DND-41 (cell line): Measurements from ENCODE around the gene DPP3.

Experiments used
- ATAC-seq: fragments of 200-7000 bp; cut with Tn5 transposase; 3 replicates; pipeline ENCODE4 v1.9.1; 2021; ENCODE audit warnings: low read depth; ENCODE audit not compliant: insufficient read depth
- DNase-seq: peaks from one replicate; pipeline ENCODE4 v3.0.0-alpha.2; 2020
- H2AFZ ChIP-seq: 2 replicates; pipeline ENCODE4 v1.6.0; 2012; ENCODE audit warnings: low read depth, low read length
- H3K27ac ChIP-seq: 2 replicates; pipeline ENCODE4 v1.5.1; 2012; ENCODE audit warnings: low read length, inconsistent platforms
- H3K27me3 ChIP-seq: fragments of 200-600 bp; sonication (generic); 2 replicates; pipeline ENCODE4 v1.6.0; 2012; ENCODE audit warnings: low read length, mild to moderate bottlenecking, inconsistent platforms; ENCODE audit not compliant: insufficient read depth, poor library complexity
- H3K36me3 ChIP-seq: 2 replicates; pipeline ENCODE4 v1.5.1; 2012; ENCODE audit warnings: low read length, inconsistent platforms; ENCODE audit not compliant: insufficient read depth
- H3K4me1 ChIP-seq: 2 replicates; pipeline ENCODE4 v1.5.1; 2012; ENCODE audit warnings: mild to moderate bottlenecking, low read length; ENCODE audit not compliant: insufficient read depth
- H3K4me2 ChIP-seq: 2 replicates; pipeline ENCODE4 v1.6.0; 2012; ENCODE audit warnings: mild to moderate bottlenecking, moderate library complexity, low read length, inconsistent platforms; ENCODE audit not compliant: insufficient read depth
- H3K4me3 ChIP-seq, 2 experiments: fragments of 200-600 bp in 1 of 2; shearing (Covaris generic) in 1 of 2; 2 replicates each; pipeline ENCODE4 v1.5.1; 2012 to 2016; ENCODE audit warnings: inconsistent platforms in 2 of 2, low read length in 2 of 2, mild to moderate bottlenecking in 2 of 2, low read depth in 1 of 2, moderate library complexity in 1 of 2
- H3K79me2 ChIP-seq: 2 replicates; pipeline ENCODE4 v1.6.0; 2012; ENCODE audit warnings: low read length, inconsistent platforms; ENCODE audit not compliant: insufficient read depth
- H3K9ac ChIP-seq: 2 replicates; pipeline ENCODE4 v1.6.0; 2012; ENCODE audit warnings: low read depth, mild to moderate bottlenecking, inconsistent platforms, low read length, moderate library complexity
- H3K9me3 ChIP-seq: 2 replicates; pipeline ENCODE4 v1.5.1; 2012; ENCODE audit warnings: low read length, moderate library complexity, mild to moderate bottlenecking, inconsistent platforms; ENCODE audit not compliant: insufficient read depth, severe bottlenecking
- H4K20me1 ChIP-seq: 2 replicates; pipeline ENCODE4 v1.6.0; 2012; ENCODE audit warnings: low read length; ENCODE audit not compliant: insufficient read depth
- CTCF ChIP-seq: IDR thresholded peaks from 2 replicates; pipeline ENCODE4 v1.5.1; 2012; ENCODE audit warnings: borderline replicate concordance, low read length, moderate library complexity, mild to moderate bottlenecking; ENCODE audit not compliant: poor library complexity, severe bottlenecking; ENCODE audit errors: extremely low read depth
- EZH2 ChIP-seq: IDR thresholded peaks from 3 replicates; pipeline ENCODE4 v1.6.1; 2012; ENCODE audit warnings: borderline replicate concordance, low read depth, mild to moderate bottlenecking, moderate library complexity, low read length, inconsistent platforms; ENCODE audit not compliant: severe bottlenecking

Gene DPP3

DNA sequence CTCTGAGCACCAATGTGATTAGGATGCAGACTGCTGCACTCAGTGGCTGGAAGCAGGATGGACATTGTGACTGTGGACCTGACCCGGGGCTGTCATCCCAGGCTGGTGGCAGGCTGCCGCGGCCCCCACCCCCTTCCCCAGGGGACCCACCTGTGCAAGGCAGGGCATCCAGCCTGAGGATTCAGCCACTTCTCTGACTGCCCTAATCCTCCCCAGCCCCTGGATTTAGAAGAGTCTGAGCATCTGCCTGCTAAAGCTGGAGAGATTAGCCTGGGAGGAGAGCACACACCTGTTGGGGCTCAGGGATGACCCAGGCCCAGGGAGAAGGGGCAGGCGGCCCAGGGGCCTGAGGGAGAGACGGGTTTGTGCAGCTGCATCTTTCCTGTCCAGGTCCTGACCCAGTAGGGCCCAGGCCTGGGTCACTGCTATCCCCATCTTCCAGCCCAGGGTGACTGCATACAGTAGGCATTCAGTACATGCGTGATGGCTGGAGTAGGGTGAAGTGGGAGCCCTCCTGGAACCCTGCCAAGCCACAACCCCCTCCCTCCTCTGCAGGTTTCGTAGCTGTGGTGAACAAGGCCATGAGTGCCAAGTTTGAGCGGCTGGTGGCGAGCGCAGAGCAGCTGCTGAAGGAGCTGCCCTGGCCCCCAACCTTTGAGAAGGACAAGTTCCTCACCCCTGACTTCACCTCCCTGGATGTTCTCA is 12.1 kb downstream of the DPP3 start:
- Histone ChIP-seq H3K79me2 (no peaks in the 10 kb centered on the region), H3K9ac (no peak overlapping the region), H3K27ac (no peak overlapping the region), H2AFZ (no peak overlapping the region), H3K27me3 (no peaks in the 10 kb centered on the region), H3K4me1 (no peaks in the 10 kb centered on the region), H3K9me3 (no peaks in the 10 kb centered on the region), H3K36me3 (peaks cover 80% of the 10 kb centered on the region), H3K4me3 (no peak overlapping the region), H4K20me1 (peaks cover 6% of the 10 kb centered on the region), H3K4me2 (no peak overlapping the region)
- DNase-seq: peak; percentile 44
- TF ChIP-seq EZH2 (no peak), CTCF (no peak)
- ATAC-seq: peak; percentile 62

DNA sequence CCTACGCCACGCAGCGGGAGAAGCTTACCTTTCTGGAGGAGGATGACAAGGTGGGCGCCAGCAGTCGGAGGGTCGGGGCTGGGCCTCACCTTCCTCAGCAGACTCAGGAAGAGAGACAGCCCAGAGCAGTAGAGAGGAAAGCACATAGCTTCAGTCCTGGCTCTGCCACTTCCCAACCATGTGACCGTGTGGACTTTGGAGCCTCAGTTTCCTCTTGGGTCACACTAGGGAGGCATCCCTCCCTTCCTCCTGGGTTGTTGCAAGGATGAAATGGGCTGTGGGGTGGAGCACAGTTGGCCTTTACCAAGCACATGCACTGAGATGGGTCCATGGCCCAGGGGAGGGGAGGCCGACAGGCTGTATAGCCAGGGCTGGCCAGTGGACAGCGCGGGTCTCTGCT is 12.9 kb downstream of the DPP3 start:
- H3K27ac ChIP-seq: no peak overlapping the region
- no peaks in the 10 kb centered on the region for H3K27me3 ChIP-seq
- TF ChIP-seq EZH2 (no peak), CTCF (no peak)
- H4K20me1 ChIP-seq: peaks cover 6% of the 10 kb centered on the region
- H3K4me1 ChIP-seq: no peaks in the 10 kb centered on the region
- H3K4me3 ChIP-seq: no peak overlapping the region
- peaks cover 75% of the 10 kb centered on the region for H3K36me3 ChIP-seq
- ATAC-seq (no peak), DNase-seq (no peak)
- no peaks in the 10 kb centered on the region for H3K79me2 ChIP-seq
- no peak overlapping the region for H3K9ac ChIP-seq
- H3K9me3 ChIP-seq: no peaks in the 10 kb centered on the region
- H3K4me2 ChIP-seq: no peak overlapping the region
- H2AFZ ChIP-seq: no peak overlapping the region

- no peak for DNase-seq
Measured at GRCh38 chr11:66494458-66494857, 14.2 kb downstream of the DPP3 start.

GRCh38 chr11:66494935-66495334 is 14.7 kb downstream of the DPP3 start:
- Histone ChIP-seq H3K27me3 (no peaks in the 10 kb centered on the region), H4K20me1 (peaks cover 6% of the 10 kb centered on the region), H2AFZ (no peak overlapping the region), H3K79me2 (no peaks in the 10 kb centered on the region), H3K4me2 (no peak overlapping the region), H3K9me3 (no peaks in the 10 kb centered on the region), H3K9ac (no peak overlapping the region), H3K4me1 (no peaks in the 10 kb centered on the region), H3K36me3 (peaks cover 64% of the 10 kb centered on the region), H3K27ac (no peak overlapping the region), H3K4me3 (no peak overlapping the region)
- no peak for DNase-seq
- TF ChIP-seq EZH2 (no peak), CTCF (no peak)
- no peak for ATAC-seq

More at GRCh38 chr11:66494458-66494857, 14.2 kb downstream of the DPP3 start:
- H3K4me1 ChIP-seq: no peaks in the 10 kb centered on the region
- H2AFZ ChIP-seq: no peak overlapping the region
- H3K27me3 ChIP-seq: no peaks in the 10 kb centered on the region
- no peaks in the 10 kb centered on the region for H3K79me2 ChIP-seq
- peaks cover 69% of the 10 kb centered on the region for H3K36me3 ChIP-seq
- H3K9me3 ChIP-seq: no peaks in the 10 kb centered on the region
- H3K9ac ChIP-seq: no peak overlapping the region
- peaks cover 6% of the 10 kb centered on the region for H4K20me1 ChIP-seq
- H3K4me3 ChIP-seq: no peak overlapping the region
- H3K27ac ChIP-seq: no peak overlapping the region
- no peak for ATAC-seq
- TF ChIP-seq EZH2: no peak
- no peak overlapping the region for H3K4me2 ChIP-seq
